Epithelial cell of esophagus (primary cell): Measurements from ENCODE around the gene DCAF6.

Experiments used
- DNase-seq: peaks from one replicate; pipeline ENCODE4 v3.0.0; 2010; ENCODE audit warnings: low read depth
- H3K4me3 ChIP-seq: 2 replicates; pipeline ENCODE4 v1.5.1; 2011; ENCODE audit warnings: mild to moderate bottlenecking, low read length, control low read depth
- TF ChIP-seq, protein P1 (sequence below): IDR thresholded peaks from 2 replicates; pipeline ENCODE4 v1.5.1; 2011; ENCODE audit warnings: low read depth, mild to moderate bottlenecking, low read length, control low read depth, inconsistent platforms; ENCODE audit not compliant: insufficient read depth; ENCODE audit errors: missing control alignments

Gene DCAF6

DNA sequence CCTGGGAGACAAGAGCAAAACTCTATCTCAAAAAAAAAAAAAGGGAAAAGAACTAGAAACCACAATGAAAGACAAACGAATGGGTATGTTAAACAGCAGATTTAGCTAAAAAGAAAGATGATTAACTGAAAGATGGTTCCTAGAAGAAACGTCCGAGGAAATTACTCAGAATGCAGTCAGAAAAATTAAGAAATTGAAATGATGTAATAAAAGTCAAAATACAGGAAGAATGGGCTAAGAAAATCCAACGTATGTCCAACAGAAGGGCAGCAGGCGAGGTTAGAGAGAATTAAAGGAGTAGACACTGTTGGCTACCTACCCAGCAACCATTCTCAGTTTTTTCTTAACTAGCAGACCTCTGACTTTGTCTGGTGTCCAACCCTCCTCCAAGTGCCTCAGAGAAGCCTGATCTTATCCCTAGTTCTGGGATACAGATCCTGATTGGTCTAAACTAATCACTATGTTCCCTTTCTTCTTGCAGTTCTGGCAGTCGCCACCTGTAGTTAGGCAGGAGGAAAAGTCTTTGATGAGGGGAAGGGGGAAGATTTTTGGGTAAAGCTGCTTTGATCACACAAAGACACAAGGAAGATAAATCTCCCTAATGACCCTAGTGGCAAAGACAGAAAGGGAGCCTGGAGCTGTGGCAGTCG lies 174.5 kb downstream of the DCAF6 start:
- peak; percentile 54 for DNase-seq
- TF ChIP-seq, protein P1, sequence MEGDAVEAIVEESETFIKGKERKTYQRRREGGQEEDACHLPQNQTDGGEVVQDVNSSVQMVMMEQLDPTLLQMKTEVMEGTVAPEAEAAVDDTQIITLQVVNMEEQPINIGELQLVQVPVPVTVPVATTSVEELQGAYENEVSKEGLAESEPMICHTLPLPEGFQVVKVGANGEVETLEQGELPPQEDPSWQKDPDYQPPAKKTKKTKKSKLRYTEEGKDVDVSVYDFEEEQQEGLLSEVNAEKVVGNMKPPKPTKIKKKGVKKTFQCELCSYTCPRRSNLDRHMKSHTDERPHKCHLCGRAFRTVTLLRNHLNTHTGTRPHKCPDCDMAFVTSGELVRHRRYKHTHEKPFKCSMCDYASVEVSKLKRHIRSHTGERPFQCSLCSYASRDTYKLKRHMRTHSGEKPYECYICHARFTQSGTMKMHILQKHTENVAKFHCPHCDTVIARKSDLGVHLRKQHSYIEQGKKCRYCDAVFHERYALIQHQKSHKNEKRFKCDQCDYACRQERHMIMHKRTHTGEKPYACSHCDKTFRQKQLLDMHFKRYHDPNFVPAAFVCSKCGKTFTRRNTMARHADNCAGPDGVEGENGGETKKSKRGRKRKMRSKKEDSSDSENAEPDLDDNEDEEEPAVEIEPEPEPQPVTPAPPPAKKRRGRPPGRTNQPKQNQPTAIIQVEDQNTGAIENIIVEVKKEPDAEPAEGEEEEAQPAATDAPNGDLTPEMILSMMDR = peak; percentile 5
- no peak overlapping the region for H3K4me3 ChIP-seq

DNA sequence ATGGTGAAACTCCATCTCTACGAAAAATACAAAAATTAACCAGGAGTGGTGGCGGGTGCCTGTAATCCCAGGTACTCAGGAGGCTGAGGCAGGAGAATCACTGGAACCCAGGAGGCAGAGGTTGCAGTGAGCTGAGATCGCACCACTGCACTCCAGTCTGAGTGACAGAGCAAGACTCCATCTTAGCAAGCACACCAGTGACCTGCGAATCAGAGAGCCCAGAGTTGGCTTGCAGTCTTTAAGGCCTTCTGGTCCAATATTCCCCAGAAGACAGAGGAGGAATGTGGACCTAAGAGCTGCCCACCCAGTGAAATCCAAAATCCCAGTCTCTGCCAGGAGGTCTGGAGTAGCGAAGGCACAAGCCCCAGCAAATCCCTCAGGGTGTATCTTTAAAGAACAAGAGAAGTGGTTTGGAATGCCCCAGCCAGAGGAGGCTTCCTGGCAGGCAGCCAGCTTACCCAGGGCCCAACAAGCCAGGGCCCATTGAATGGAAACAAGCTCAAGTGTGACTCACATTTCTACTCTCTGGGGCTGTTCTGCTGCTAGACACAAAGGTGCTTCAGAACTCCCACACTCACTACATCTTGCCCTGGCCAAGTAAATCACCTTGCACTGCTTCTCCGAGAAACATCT lies 176.3 kb downstream of the DCAF6 start:
- peak; percentile 99 for DNase-seq
- TF ChIP-seq, protein P1 = no peak
- H3K4me3 ChIP-seq = no peak overlapping the region

DNA sequence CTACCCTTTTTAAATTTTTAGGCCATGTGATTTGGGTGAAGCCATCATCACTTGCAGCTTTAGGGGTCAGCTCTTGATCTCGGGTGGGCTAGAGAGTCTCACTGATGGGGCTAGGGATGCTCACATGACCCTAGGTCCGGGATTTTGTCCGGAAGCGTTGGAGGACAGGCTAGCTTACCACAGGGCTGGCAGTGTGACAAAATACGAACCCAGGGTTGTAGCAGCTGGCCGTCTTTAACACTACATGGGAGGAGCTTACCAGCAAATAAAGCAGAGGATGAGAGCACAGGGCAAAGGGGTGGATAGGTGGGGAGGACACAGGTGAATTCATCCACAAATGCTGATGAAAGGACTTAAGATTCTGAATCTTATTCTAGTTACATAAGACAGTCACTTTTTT lies 178.4 kb downstream of the DCAF6 start:
- H3K4me3 ChIP-seq = no peak overlapping the region
- TF ChIP-seq, protein P1 = no peak
- no peak for DNase-seq

DNA sequence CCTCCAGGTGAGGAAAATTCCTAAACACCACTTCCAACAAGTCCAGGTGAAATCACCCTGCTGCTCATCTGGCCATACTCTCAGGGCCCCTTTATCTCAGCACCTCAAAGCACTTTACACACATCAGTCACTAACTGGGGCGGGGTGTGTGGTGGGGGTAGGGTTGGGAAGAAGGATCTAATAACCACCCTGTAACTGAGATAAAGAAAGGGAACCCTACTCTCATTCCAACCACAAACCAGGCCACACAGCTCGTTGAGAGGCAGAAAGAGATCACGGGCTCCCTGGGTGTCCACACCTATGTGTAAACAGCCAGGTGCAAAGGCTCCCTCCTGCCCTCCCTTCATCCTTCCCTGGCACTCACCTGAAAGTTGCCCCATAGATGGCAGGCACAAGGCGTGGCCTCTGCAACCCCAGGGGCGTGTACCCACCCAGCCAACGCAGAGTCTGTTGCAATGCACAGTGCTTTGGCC lies 179.9 kb downstream of the DCAF6 start:
- DNase-seq = peak; percentile 48
- TF ChIP-seq, protein P1 = no peak
- no peak overlapping the region for H3K4me3 ChIP-seq

DNA sequence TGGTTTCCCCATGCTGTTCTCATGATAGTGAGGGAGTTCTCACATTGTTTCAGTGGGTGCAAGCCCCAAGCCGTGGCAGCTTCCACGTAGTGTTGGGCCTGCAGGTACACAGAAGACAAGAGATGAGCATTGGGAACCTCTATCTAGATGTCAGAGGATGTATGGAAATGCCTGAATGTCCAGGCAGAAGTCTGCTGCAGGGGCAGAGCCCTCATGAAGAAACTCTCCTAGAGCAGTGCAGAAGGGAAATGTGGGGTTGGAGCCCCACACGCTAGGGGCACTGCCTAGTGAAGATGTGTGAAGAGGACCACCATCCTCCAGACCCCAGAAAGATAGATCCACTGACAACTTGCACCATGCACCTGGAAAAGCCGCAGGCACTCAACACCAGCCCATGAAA lies 183.3 kb downstream of the DCAF6 start:
- TF ChIP-seq, protein P1 = no peak
- H3K4me3 ChIP-seq = no peak overlapping the region
- DNase-seq = no peak

DNA sequence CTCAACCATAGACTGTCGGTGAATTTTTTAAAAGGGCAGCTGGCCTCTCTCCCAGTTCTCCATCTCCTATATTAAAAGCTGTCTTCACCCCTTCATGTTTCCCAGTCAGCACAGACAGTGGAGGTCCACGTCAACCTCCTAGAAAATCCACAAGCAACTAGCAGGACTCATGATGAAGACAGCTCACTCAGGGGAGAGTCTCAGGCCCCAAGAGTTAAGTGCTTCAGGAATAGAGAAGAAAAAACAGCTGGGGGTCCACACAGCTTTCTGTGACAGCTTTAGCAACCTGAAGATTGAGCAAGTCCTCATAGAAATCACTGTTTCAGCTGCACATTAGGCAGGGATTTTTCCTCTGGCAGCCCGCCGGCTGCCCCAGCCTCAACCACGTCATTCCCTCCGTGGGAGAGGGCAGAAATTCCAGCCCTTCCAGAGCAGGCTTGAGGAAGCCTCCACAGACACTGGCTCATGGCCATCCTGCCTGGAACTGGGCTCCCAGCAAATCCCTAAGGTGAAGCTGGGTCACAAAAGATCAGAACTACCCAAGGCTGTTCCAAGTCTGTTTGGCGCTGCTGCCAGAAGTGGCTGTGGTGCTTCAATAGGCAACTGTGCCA lies 185.0 kb downstream of the DCAF6 start:
- H3K4me3 ChIP-seq = no peak overlapping the region
- TF ChIP-seq, protein P1 = no peak
- peak; percentile 40 for DNase-seq
